Astrocyte (in vitro differentiated cells and primary cell): ENCODE results near the gene CNN1. TPM values are rescaled to one million over a fixed set of nuclear protein-coding genes. Genes with fewer than 3 reads are reported as not detected.

Experiments used
- DNase-seq: peaks from one replicate; pipeline ENCODE4 v3.0.0-alpha.2; 2010; ENCODE audit warnings: low read depth
- FAIRE-seq: peaks from 2 replicates; lab custom pipeline; 2011; peaks lifted over from hg19 to GRCh38; lab: Jason Lieb, UNC
- H2AFZ ChIP-seq: 2 replicates; pipeline ENCODE4 v1.6.0; 2012; ENCODE audit warnings: low read depth, low read length, inconsistent platforms
- H3K27ac ChIP-seq: 2 replicates; pipeline ENCODE4 v1.5.1; 2011; ENCODE audit warnings: low read depth, low read length, inconsistent platforms
- H3K27me3 ChIP-seq: 2 replicates; pipeline ENCODE4 v1.6.0; 2011; ENCODE audit warnings: low read length, inconsistent platforms; ENCODE audit not compliant: insufficient read depth
- H3K36me3 ChIP-seq: 2 replicates; pipeline ENCODE4 v1.5.1; 2011; ENCODE audit warnings: low read length, inconsistent platforms; ENCODE audit not compliant: insufficient read depth
- H3K4me1 ChIP-seq: 2 replicates; pipeline ENCODE4 v1.5.1; 2011; ENCODE audit warnings: low read length, inconsistent platforms; ENCODE audit not compliant: insufficient read depth
- H3K4me2 ChIP-seq: 2 replicates; pipeline ENCODE4 v1.6.0; 2012; ENCODE audit warnings: low read length, inconsistent platforms
- H3K4me3 ChIP-seq: 2 replicates; pipeline ENCODE4 v1.5.1; 2011; ENCODE audit warnings: low read depth, mild to moderate bottlenecking, low read length, inconsistent platforms; ENCODE audit not compliant: insufficient read depth
- H3K79me2 ChIP-seq: 2 replicates; pipeline ENCODE4 v1.6.0; 2012; ENCODE audit warnings: mild to moderate bottlenecking, low read length, inconsistent platforms; ENCODE audit not compliant: insufficient read depth
- H3K9ac ChIP-seq: 2 replicates; pipeline ENCODE4 v1.6.0; 2012; ENCODE audit warnings: mild to moderate bottlenecking, low read length, inconsistent platforms
- H3K9me3 ChIP-seq: 2 replicates; pipeline ENCODE4 v1.5.1; 2012; ENCODE audit warnings: low read depth, mild to moderate bottlenecking, low read length, inconsistent platforms; ENCODE audit not compliant: insufficient read depth
- H4K20me1 ChIP-seq: 2 replicates; pipeline ENCODE4 v1.6.0; 2012; ENCODE audit warnings: low read length, inconsistent platforms; ENCODE audit not compliant: insufficient read depth
- H3K27ac Mint-ChIP-seq: one replicate; pipeline ENCODE4 v1.8.0; 2021; ENCODE audit warnings: mild to moderate bottlenecking, mixed read lengths; ENCODE audit not compliant: unreplicated experiment
- H3K27me3 Mint-ChIP-seq: one replicate; pipeline ENCODE4 v1.8.0; 2021; ENCODE audit warnings: low read depth, mixed read lengths; ENCODE audit not compliant: unreplicated experiment
- H3K36me3 Mint-ChIP-seq: one replicate; pipeline ENCODE4 v1.8.0; 2021; ENCODE audit warnings: low read depth, mixed read lengths; ENCODE audit not compliant: unreplicated experiment
- H3K4me1 Mint-ChIP-seq: one replicate; pipeline ENCODE4 v1.8.0; 2021; ENCODE audit warnings: low read depth, mixed read lengths; ENCODE audit not compliant: unreplicated experiment
- H3K4me3 Mint-ChIP-seq: one replicate; pipeline ENCODE4 v1.8.0; 2021; ENCODE audit warnings: mild to moderate bottlenecking, moderate library complexity, mixed read lengths; ENCODE audit not compliant: unreplicated experiment
- H3K9me3 Mint-ChIP-seq: one replicate; pipeline ENCODE4 v1.8.0; 2021; ENCODE audit warnings: mild to moderate bottlenecking, mixed read lengths; ENCODE audit not compliant: unreplicated experiment
- EZH2 ChIP-seq: IDR thresholded peaks from 2 replicates; pipeline ENCODE4 v1.6.1; 2012; ENCODE audit warnings: mild to moderate bottlenecking, low read length, inconsistent platforms; ENCODE audit not compliant: insufficient read depth
- total RNA-seq: library from RNA; stranded (reverse); gene quantifications from 2 replicates; pipeline ENCODE4 v1.2.1, GENCODE V29; 2021
- TF ChIP-seq, protein P1 (sequence below): IDR thresholded peaks from 2 replicates; pipeline ENCODE4 v1.5.1; 2011; ENCODE audit warnings: low read depth, mild to moderate bottlenecking, inconsistent platforms, low read length, moderate library complexity; ENCODE audit not compliant: insufficient read depth

Gene CNN1
- total RNA-seq, 1 donor from 2014 or later, result 236 TPM

DNA sequence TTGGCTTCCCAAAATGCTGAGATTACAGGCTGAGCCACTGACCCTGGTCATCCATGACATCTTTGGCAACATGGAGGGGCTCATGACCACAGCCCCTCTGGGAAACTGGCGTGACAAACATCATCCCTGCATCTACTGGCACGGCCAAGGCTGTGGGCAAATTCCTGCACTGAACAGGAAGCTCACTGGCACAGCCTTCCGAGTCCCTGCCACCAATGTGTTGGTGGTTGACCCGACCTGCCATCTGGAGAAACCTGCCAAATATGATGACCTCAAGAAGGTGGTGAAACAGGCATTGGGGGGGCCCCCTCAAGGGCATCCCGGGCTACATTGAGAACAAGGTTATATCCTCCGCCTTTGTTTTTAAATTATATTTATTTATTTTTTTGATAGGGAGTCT, 47.7 kb downstream of the CNN1 start:
- Histone ChIP-seq H3K36me3 (no peaks in the 10 kb centered on the region), H3K4me2 (no peak overlapping the region), H3K9me3 (no peaks in the 10 kb centered on the region), H2AFZ (no peak overlapping the region), H4K20me1 (no peaks in the 10 kb centered on the region), H3K27me3 (no peaks in the 10 kb centered on the region), H3K27ac (no peak overlapping the region), H3K79me2 (no peaks in the 10 kb centered on the region), H3K4me1 (peaks cover 3% of the 10 kb centered on the region), H3K4me3 (no peak overlapping the region), H3K9ac (no peak overlapping the region)
- Mint-ChIP-seq H3K27ac (no peak overlapping the region), H3K9me3 (peaks cover 1% of the 10 kb centered on the region), H3K27me3 (peaks cover 6% of the 10 kb centered on the region), H3K4me1 (peaks cover 5% of the 10 kb centered on the region), H3K36me3 (no peaks in the 10 kb centered on the region), H3K4me3 (no peak overlapping the region)
- TF ChIP-seq EZH2, result no peak
- no peak for FAIRE-seq
- DNase-seq, result no peak

DNA sequence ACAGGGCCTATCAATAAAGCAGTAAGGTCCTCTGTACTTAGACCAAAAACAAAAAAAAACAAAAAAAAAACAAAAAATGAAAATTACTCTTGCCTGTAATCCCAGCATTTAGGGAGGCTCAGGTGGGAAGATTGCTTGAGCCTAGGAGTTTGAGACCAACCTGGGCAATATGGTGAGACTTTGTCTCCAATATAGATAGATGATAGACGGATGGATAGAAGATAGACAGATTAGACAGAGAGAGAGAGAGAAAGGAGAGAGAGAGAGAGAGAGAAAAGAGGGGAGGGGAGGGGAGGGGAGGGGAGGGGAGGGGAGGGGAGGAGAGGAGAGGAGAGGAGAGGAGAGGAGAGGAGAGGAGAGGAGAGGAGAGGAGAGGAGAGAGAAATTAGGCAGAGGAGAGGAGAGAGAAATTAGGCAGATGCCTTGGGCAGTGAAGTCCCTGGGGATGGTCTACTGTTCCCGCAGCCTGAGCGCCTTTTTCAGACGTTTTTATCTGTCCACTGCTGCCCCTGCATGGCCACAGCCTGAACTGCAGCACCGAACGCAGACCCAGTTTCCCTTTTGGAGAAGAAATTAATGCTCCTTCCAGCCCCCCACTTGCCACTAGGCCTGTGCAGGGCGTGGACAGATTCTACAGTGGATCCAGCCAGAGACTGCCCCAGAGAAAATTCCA, 48.8 kb downstream of the CNN1 start:
- no peaks in the 10 kb centered on the region for H3K36me3 Mint-ChIP-seq
- H3K9ac ChIP-seq, result no peak overlapping the region
- peak; percentile 18 for DNase-seq
- H3K4me1 ChIP-seq, result no peaks in the 10 kb centered on the region
- H3K4me3 Mint-ChIP-seq, result no peak overlapping the region
- no peak overlapping the region for H3K27ac ChIP-seq
- no peaks in the 10 kb centered on the region for H3K79me2 ChIP-seq
- H3K9me3 Mint-ChIP-seq, result peaks cover 1% of the 10 kb centered on the region
- no peaks in the 10 kb centered on the region for H3K4me1 Mint-ChIP-seq
- peak overlapping the region; percentile 40 for H3K4me2 ChIP-seq
- H3K4me3 ChIP-seq, result no peak overlapping the region
- no peaks in the 10 kb centered on the region for H3K36me3 ChIP-seq
- TF ChIP-seq, protein P1, sequence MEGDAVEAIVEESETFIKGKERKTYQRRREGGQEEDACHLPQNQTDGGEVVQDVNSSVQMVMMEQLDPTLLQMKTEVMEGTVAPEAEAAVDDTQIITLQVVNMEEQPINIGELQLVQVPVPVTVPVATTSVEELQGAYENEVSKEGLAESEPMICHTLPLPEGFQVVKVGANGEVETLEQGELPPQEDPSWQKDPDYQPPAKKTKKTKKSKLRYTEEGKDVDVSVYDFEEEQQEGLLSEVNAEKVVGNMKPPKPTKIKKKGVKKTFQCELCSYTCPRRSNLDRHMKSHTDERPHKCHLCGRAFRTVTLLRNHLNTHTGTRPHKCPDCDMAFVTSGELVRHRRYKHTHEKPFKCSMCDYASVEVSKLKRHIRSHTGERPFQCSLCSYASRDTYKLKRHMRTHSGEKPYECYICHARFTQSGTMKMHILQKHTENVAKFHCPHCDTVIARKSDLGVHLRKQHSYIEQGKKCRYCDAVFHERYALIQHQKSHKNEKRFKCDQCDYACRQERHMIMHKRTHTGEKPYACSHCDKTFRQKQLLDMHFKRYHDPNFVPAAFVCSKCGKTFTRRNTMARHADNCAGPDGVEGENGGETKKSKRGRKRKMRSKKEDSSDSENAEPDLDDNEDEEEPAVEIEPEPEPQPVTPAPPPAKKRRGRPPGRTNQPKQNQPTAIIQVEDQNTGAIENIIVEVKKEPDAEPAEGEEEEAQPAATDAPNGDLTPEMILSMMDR, result peak; percentile 88
- no peak for TF ChIP-seq EZH2
- no peak overlapping the region for H3K27ac Mint-ChIP-seq
- H3K27me3 Mint-ChIP-seq, result peaks cover 6% of the 10 kb centered on the region
- no peaks in the 10 kb centered on the region for H3K9me3 ChIP-seq
- FAIRE-seq, result no peak
- no peaks in the 10 kb centered on the region for H3K27me3 ChIP-seq
- H2AFZ ChIP-seq, result no peak overlapping the region
- H4K20me1 ChIP-seq, result no peaks in the 10 kb centered on the region

DNA sequence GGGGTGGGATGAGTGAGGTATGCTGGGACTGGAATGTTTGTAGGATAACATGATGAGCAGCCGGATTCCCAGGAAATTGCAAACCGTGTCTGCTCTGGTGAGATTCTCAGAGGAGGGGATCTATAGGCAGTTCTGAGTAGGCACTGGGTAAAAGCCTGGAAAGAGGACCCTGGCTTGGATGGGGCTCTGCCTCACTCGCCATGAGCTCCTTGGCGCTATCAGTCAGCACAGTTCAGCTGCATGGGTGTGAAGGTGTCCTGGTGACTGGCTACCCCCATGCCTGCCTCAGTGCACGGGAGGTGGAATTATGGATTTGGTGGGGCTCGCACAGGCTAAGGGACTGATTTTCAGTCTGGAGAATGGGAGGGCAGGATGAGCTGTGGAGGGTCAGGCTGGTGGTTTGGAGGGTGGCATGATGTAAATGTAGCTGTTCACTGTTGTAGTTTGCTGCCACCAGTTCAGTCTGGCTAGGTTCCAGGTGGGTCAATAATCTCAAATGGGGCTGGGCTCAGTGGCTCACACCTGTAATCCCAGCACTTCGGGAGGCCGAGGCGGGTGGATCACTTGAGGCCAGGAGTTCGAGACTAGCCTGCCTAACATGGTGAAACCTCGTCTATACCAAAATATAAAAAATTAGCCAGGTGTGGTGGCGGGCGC, 49.5 kb downstream of the CNN1 start:
- DNase-seq, result no peak
- H3K4me3 Mint-ChIP-seq, result no peak overlapping the region
- H3K27ac ChIP-seq, result no peak overlapping the region
- H3K4me3 ChIP-seq, result no peak overlapping the region
- peak overlapping the region; percentile 40 for H3K4me2 ChIP-seq
- no peaks in the 10 kb centered on the region for H3K36me3 Mint-ChIP-seq
- no peaks in the 10 kb centered on the region for H3K79me2 ChIP-seq
- FAIRE-seq, result no peak
- H4K20me1 ChIP-seq, result no peaks in the 10 kb centered on the region
- no peak overlapping the region for H3K27ac Mint-ChIP-seq
- no peak for TF ChIP-seq EZH2
- TF ChIP-seq, protein P1, result no peak
- no peaks in the 10 kb centered on the region for H3K9me3 ChIP-seq
- no peak overlapping the region for H2AFZ ChIP-seq
- no peaks in the 10 kb centered on the region for H3K36me3 ChIP-seq
- no peaks in the 10 kb centered on the region for H3K4me1 ChIP-seq
- H3K9ac ChIP-seq, result no peak overlapping the region
- H3K27me3 Mint-ChIP-seq, result peaks cover 6% of the 10 kb centered on the region
- no peaks in the 10 kb centered on the region for H3K27me3 ChIP-seq
- peaks cover 1% of the 10 kb centered on the region for H3K9me3 Mint-ChIP-seq
- no peaks in the 10 kb centered on the region for H3K4me1 Mint-ChIP-seq
